Karpas-422 (cell line): ENCODE results near the gene LGALS16. TPM values are rescaled to one million over a fixed set of nuclear protein-coding genes. Genes with fewer than 3 reads are reported as not detected.
A peak's percentile ranks its signal among the peaks of the same experiment; 100 is the strongest.

ENCODE experiments used
- DNase-seq: peaks from one replicate; pipeline ENCODE4 v3.0.0-alpha.2; 2015
- H2AFZ ChIP-seq: fragments of 200-600 bp; sonication (generic); 2 replicates; pipeline ENCODE4 v1.6.1; 2014; ENCODE audit warnings: antibody characterized with exemption, low read length, mixed read lengths
- H3K27ac ChIP-seq: fragments of 200-600 bp; sonication (generic); 2 replicates; pipeline ENCODE4 v1.5.1; 2014; ENCODE audit warnings: mild to moderate bottlenecking, low read length, moderate library complexity
- H3K27me3 ChIP-seq: fragments of 200-600 bp; sonication (generic); 2 replicates; pipeline ENCODE4 v1.6.1; 2014; ENCODE audit warnings: low read length, mixed read lengths
- H3K36me3 ChIP-seq: fragments of 200-600 bp; sonication (generic); 2 replicates; pipeline ENCODE4 v1.6.1; 2014; ENCODE audit warnings: low read length, mixed read lengths; ENCODE audit not compliant: insufficient read depth
- H3K4me1 ChIP-seq: fragments of 200-600 bp; sonication (generic); 2 replicates; pipeline ENCODE4 v1.6.1; 2014; ENCODE audit warnings: mild to moderate bottlenecking, low read length, mixed read lengths
- H3K4me2 ChIP-seq: fragments of 200-600 bp; sonication (generic); 2 replicates; pipeline ENCODE4 v1.6.1; 2014; ENCODE audit warnings: low read length, low read depth, mild to moderate bottlenecking; ENCODE audit not compliant: poor library complexity, severe bottlenecking
- H3K4me3 ChIP-seq: fragments of 200-600 bp; sonication (generic); 2 replicates; pipeline ENCODE4 v1.5.1; 2014; ENCODE audit warnings: mild to moderate bottlenecking, antibody characterized with exemption, low read length, mixed read lengths
- H3K79me2 ChIP-seq: fragments of 200-600 bp; sonication (generic); 2 replicates; pipeline ENCODE4 v1.6.1; 2014; ENCODE audit warnings: mild to moderate bottlenecking, low read length, mixed read lengths
- H3K9ac ChIP-seq: fragments of 200-600 bp; sonication (generic); 2 replicates; pipeline ENCODE4 v1.6.0; 2014; ENCODE audit warnings: low read length
- H3K9me2 ChIP-seq: fragments of 200-600 bp; sonication (generic), shearing (Covaris generic); replicated peaks from 2 replicates; pipeline ENCODE4 v1.6.0; 2014; ENCODE audit warnings: mild to moderate bottlenecking, low read length, moderate library complexity; ENCODE audit not compliant: insufficient read depth
- H3K9me3 ChIP-seq: fragments of 300-700, 200-600 bp; sonication (generic); 2 replicates; pipeline ENCODE4 v1.6.1; 2014; ENCODE audit warnings: low read length, mixed read lengths
- H4K20me1 ChIP-seq: fragments of 200-600 bp; sonication (generic); 2 replicates; pipeline ENCODE4 v1.6.1; 2014; ENCODE audit warnings: mild to moderate bottlenecking, antibody characterized with exemption, low read length, low read depth; ENCODE audit not compliant: insufficient read depth
- total RNA-seq: library from RNA; depleted of rRNA; stranded (reverse); fragments of >200 nt; shearing (Covaris generic); gene quantifications from 2 replicates; pipeline ENCODE4 v1.2.3, GENCODE V29; 2014; ENCODE audit warnings: low replicate concordance

Gene LGALS16
- total RNA-seq, 1 experiment from 2014 or later: not detected

DNA sequence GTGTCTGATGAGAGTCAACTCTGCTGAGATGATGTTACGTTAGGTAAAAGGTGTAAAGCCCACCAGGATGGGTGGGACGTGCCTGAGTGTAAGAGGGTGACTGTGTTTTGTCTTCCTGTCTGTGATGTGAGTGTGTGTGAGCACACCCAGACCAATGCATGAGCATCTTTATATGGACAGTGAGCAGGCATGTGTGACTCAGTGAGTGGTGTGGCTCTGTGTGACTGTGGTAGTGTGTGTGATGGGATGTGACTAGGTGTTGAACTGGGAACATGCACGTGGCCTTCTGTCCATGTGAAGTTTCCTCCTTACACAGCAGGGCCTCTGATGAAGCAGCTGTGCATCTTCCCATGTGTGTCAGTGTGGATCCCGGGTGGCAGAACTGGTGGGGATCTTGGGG, 17.8 kb upstream of the LGALS16 start:
- no peak overlapping the region for H3K4me2 ChIP-seq
- H3K4me3 ChIP-seq: no peak overlapping the region
- no peak overlapping the region for H3K9ac ChIP-seq
- no peak for DNase-seq
- H3K79me2 ChIP-seq: no peaks in the 10 kb centered on the region
- no peaks in the 10 kb centered on the region for H3K36me3 ChIP-seq
- H3K27me3 ChIP-seq: no peaks in the 10 kb centered on the region
- no peaks in the 10 kb centered on the region for H3K9me3 ChIP-seq
- no peak overlapping the region for H2AFZ ChIP-seq
- H4K20me1 ChIP-seq: no peaks in the 10 kb centered on the region
- H3K9me2 ChIP-seq: no peaks in the 10 kb centered on the region
- H3K4me1 ChIP-seq: no peaks in the 10 kb centered on the region
- H3K27ac ChIP-seq: no peak overlapping the region

- no peaks in the 10 kb centered on the region for H3K79me2 ChIP-seq
- no peak overlapping the region for H3K4me3 ChIP-seq
- no peak overlapping the region for H3K27ac ChIP-seq
- no peak overlapping the region for H3K9ac ChIP-seq
- no peaks in the 10 kb centered on the region for H3K9me3 ChIP-seq
- DNase-seq: no peak
- no peaks in the 10 kb centered on the region for H3K9me2 ChIP-seq
- no peaks in the 10 kb centered on the region for H4K20me1 ChIP-seq
- peaks cover 2% of the 10 kb centered on the region; the same call in 1 of the 2 replicates for H3K27me3 ChIP-seq
- H3K4me2 ChIP-seq: no peak overlapping the region
- no peaks in the 10 kb centered on the region for H3K36me3 ChIP-seq
- no peak overlapping the region for H2AFZ ChIP-seq
- H3K4me1 ChIP-seq: no peaks in the 10 kb centered on the region
Observed at GRCh38 chr19:39641773-39642172, 13.9 kb upstream of the LGALS16 start.

DNA sequence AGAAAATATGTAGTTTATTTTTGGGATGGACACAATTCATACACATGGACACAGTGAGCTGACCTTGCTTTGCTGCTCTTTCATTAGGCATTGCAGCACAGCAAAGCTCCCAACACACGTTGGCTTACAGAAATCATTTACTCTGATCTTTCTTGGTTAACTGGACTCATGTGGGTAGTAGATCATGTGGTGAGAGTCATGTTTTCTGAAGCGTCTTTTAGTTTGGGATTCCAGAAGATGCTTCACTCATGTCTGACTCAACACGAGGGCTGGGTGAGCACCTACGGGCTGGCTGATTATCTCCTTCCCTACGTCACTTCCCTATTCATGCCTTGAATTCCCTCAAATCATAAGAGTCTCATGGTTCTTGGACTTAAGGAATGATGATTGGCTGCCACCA, 12.1 kb upstream of the LGALS16 start:
- Histone ChIP-seq H3K27ac (no peak overlapping the region), H3K36me3 (no peaks in the 10 kb centered on the region), H3K27me3 (peaks cover 3% of the 10 kb centered on the region; the same call in 1 of the 2 replicates), H3K4me3 (no peak overlapping the region), H3K79me2 (no peaks in the 10 kb centered on the region), H3K9me3 (no peaks in the 10 kb centered on the region), H3K4me1 (no peaks in the 10 kb centered on the region), H3K9ac (no peak overlapping the region), H3K4me2 (no peak overlapping the region), H2AFZ (no peak overlapping the region), H4K20me1 (no peaks in the 10 kb centered on the region), H3K9me2 (no peaks in the 10 kb centered on the region)
- DNase-seq: no peak

DNA sequence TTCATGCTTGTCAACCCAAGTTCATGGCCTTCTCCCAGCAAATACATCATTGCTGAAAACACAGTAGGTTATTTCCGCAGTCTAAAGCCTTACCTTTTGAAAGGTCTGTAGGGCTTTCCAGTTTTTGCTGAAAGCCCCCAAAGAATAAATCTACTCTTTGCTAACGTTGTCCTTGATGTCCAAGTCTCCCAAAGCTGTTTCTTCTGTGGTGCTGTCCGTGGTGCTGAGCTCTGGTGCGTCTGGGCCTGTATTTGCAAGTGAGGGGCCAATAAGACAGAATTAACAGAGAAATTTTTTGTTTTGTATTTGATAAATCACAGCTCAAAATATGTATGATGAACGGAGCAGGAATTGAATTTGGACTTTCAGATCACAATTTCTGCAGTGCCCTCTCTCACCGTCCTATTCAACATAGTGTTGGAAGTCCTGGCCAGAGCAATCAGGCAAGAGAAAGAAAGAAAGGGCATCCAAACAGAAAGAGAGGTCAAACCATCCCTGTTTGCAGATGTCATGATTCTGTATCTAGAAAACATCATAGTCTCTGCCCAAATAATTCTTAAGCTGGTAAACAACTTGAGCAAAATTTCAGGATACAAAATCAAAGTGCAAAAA, 9.8 kb upstream of the LGALS16 start:
- Histone ChIP-seq H2AFZ (no peak overlapping the region), H3K36me3 (no peaks in the 10 kb centered on the region), H3K4me1 (no peaks in the 10 kb centered on the region), H3K4me2 (no peak overlapping the region), H3K27ac (no peak overlapping the region), H3K9ac (no peak overlapping the region), H3K9me2 (no peaks in the 10 kb centered on the region), H4K20me1 (no peaks in the 10 kb centered on the region), H3K79me2 (no peaks in the 10 kb centered on the region), H3K9me3 (no peaks in the 10 kb centered on the region), H3K27me3 (peaks cover 3% of the 10 kb centered on the region; the same call in 1 of the 2 replicates), H3K4me3 (no peak overlapping the region)
- peak; percentile 81 for DNase-seq

DNA sequence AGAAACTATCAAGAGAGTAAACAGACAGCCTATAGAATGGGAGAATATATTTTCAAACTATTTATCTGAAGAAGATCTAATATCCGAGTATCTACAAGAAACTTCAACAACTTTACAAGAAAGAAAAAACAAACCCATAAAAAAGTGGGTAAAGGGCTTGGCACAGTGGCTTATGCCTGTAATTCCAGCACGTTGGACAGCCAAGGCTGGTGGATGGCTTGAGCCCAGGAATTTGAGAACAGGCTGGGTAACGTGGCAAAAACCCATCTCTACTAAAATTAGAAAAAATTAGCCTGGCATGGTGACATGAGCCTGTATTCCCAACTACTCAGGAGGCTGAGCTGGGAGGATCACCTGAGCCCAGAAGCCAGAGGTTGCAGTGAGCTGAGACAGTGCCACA, 7.8 kb upstream of the LGALS16 start:
- Histone ChIP-seq H3K4me3 (no peak overlapping the region), H3K4me1 (no peaks in the 10 kb centered on the region), H3K79me2 (no peaks in the 10 kb centered on the region), H3K27me3 (peaks cover 3% of the 10 kb centered on the region; the same call in 1 of the 2 replicates), H3K9ac (no peak overlapping the region), H4K20me1 (no peaks in the 10 kb centered on the region), H3K36me3 (no peaks in the 10 kb centered on the region), H3K4me2 (no peak overlapping the region), H3K9me2 (no peaks in the 10 kb centered on the region), H2AFZ (no peak overlapping the region), H3K9me3 (no peaks in the 10 kb centered on the region), H3K27ac (no peak overlapping the region)
- no peak for DNase-seq

DNA sequence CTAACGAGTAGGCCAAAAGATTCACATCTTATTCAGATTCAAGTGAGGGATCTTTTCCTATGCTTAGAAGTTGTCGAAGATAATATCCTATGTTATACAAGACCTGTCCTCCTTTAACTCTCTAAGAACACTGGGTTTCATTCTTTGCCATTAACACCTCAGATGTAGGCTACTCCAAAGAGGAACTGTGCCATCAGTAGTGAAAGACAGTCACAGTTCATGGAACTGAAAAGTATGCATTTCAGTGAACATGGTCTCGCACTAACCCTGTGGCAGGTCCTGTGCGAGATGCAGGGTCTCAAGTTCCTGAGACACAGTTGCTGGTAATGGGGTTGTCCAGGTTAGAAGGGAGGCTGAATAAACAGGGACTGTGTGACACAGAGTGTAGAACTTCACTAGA, 4.1 kb downstream of the LGALS16 start:
- Histone ChIP-seq H3K4me3 (no peak overlapping the region), H4K20me1 (no peaks in the 10 kb centered on the region), H3K27ac (no peak overlapping the region), H3K4me2 (no peak overlapping the region), H3K9ac (no peak overlapping the region), H3K27me3 (no peaks in the 10 kb centered on the region), H3K4me1 (no peaks in the 10 kb centered on the region), H3K79me2 (no peaks in the 10 kb centered on the region), H3K36me3 (no peaks in the 10 kb centered on the region), H3K9me2 (no peaks in the 10 kb centered on the region), H3K9me3 (no peaks in the 10 kb centered on the region), H2AFZ (no peak overlapping the region)
- DNase-seq: no peak

DNA sequence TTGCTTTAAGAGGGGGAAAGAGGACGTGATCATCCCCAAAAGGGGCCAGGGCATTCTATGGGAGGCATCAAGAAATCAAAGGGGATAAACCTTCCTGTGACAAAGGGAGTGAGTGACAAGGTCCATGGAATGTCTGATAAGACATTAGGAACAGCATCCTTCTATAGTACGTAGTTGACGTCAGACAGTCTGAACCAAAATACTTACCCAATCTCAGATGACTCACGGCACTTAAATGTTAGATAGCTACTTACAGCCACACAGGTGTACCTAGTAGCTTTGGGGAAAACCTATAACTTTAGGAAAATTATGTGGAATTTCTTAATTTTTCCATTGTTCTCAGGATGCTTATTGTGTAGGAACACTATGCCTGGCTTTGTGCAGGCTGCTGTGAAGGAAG, 4.9 kb downstream of the LGALS16 start:
- Histone ChIP-seq H3K9ac (no peak overlapping the region), H3K9me3 (no peaks in the 10 kb centered on the region; the same call in 1 of the 2 replicates), H3K79me2 (no peaks in the 10 kb centered on the region), H3K4me1 (no peaks in the 10 kb centered on the region), H2AFZ (no peak overlapping the region), H3K4me3 (no peak overlapping the region), H3K9me2 (no peaks in the 10 kb centered on the region), H4K20me1 (no peaks in the 10 kb centered on the region), H3K36me3 (no peaks in the 10 kb centered on the region), H3K27me3 (no peaks in the 10 kb centered on the region), H3K4me2 (no peak overlapping the region), H3K27ac (no peak overlapping the region)
- DNase-seq: no peak

- H3K9me2 ChIP-seq: no peaks in the 10 kb centered on the region
- no peaks in the 10 kb centered on the region for H3K4me1 ChIP-seq
- H3K27ac ChIP-seq: no peak overlapping the region
- no peak overlapping the region for H3K4me3 ChIP-seq
- no peaks in the 10 kb centered on the region for H4K20me1 ChIP-seq
- no peaks in the 10 kb centered on the region for H3K27me3 ChIP-seq
- no peak overlapping the region for H2AFZ ChIP-seq
- no peak overlapping the region for H3K4me2 ChIP-seq
- H3K9ac ChIP-seq: no peak overlapping the region
- H3K36me3 ChIP-seq: no peaks in the 10 kb centered on the region
- no peaks in the 10 kb centered on the region; the same call in 1 of the 2 replicates for H3K9me3 ChIP-seq
- DNase-seq: no peak
- H3K79me2 ChIP-seq: no peaks in the 10 kb centered on the region
Observed at GRCh38 chr19:39661565-39661964, 5.9 kb downstream of the LGALS16 start.
